ENCODE data around the gene ZNF460. TPM values are rescaled to one million over a fixed set of nuclear protein-coding genes. Genes with fewer than 3 reads are reported as not detected.
"Not testable (repeated sequence)": the region's sequence is repeated elsewhere in the genome, so short reads cannot be mapped to it uniquely, and the experiment has no call there.

ZNF460 gene
- 24.9 and 37.9 TPM in 2 replicates for total RNA-seq (2014; rRNA removed; shearing (Covaris generic); ENCODE audit: low replicate concordance)

- H3K36me3 ChIP-seq: peaks cover 42% of the 10 kb centered on the region
- no peaks in the 10 kb centered on the region for H3K27me3 ChIP-seq
- no peaks in the 10 kb centered on the region; the same call in 1 of the 2 replicates for H3K9me3 ChIP-seq
- H3K4me3 ChIP-seq: peak within 1 kb of the TSS; percentile 78
- DNase-seq: peak; percentile 97
Observed at GRCh38 chr19:57280165-57280961, at the start of gene ZNF460. TSS of gene ZNF460 (plus strand) at chr19:57280485. CDS start at chr19:57280807, 322 bp downstream.

DNA sequence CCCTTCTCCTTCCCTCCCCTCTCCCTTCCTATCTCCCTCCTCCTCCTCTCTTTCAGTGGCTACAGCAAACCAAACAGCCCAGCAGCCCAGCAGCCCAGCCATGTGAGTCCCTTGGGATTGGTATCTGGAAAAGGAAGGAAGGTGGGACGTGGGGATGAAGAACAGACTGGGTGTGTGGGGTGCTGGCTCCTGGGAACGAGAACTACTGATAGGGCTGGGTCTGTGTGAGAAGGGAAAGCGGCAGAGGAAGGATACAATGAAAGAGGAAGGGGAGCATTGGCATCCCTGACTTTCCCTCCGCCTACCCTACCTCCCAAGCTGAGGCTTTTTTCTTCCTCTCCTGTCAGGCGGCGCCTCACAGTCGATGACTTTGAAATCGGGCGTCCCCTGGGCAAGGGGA is 48.6 kb upstream of the ZNF460 start:
- no peak overlapping the region for H3K4me3 ChIP-seq
- no peaks in the 10 kb centered on the region for H3K36me3 ChIP-seq
- DNase-seq: no peak
- no peaks in the 10 kb centered on the region for H3K9me3 ChIP-seq
- no peaks in the 10 kb centered on the region for H3K27me3 ChIP-seq

DNA sequence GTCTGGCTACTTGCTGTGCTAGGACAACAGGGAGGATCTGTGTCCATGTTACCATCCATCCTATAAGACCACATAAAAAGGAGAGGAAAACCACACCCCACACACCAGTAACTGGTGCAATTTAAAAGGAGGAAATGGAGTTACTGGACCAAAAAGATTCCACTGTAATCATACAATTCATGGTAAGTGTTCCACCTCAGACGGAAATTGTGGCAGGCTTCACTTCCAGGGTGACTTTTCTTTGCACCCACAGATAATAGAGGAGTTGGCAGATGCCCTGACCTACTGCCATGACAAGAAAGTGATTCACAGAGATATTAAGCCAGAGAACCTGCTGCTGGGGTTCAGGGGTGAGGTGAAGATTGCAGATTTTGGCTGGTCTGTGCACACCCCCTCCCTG is 47.1 kb upstream of the ZNF460 start:
- Histone ChIP-seq H3K9me3 (no peaks in the 10 kb centered on the region), H3K36me3 (no peaks in the 10 kb centered on the region), H3K4me3 (no peak overlapping the region), H3K27me3 (no peaks in the 10 kb centered on the region)
- no peak for DNase-seq

DNA sequence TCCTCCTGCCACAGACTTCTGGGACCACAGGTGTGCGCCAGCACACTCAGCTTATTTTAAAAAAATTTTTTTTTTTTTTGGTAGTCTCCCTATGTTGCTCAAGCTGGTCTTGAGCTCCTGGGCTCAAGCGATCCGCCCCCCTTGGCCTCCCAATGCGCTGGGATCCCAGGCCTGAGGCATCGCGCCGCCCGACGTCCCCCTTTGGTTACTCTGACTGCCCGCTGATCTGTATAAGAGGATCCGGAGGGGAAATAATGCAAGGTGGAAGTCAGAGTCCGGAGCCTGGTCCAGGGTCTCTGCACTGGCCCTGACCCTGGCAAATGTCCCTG is 40.3 kb upstream of the ZNF460 start:
- DNase-seq: no peak
- H3K4me3 ChIP-seq: peak overlapping the region; percentile 93
- peaks cover 29% of the 10 kb centered on the region for H3K36me3 ChIP-seq
- H3K9me3 ChIP-seq: no peaks in the 10 kb centered on the region
- no peaks in the 10 kb centered on the region for H3K27me3 ChIP-seq

DNA sequence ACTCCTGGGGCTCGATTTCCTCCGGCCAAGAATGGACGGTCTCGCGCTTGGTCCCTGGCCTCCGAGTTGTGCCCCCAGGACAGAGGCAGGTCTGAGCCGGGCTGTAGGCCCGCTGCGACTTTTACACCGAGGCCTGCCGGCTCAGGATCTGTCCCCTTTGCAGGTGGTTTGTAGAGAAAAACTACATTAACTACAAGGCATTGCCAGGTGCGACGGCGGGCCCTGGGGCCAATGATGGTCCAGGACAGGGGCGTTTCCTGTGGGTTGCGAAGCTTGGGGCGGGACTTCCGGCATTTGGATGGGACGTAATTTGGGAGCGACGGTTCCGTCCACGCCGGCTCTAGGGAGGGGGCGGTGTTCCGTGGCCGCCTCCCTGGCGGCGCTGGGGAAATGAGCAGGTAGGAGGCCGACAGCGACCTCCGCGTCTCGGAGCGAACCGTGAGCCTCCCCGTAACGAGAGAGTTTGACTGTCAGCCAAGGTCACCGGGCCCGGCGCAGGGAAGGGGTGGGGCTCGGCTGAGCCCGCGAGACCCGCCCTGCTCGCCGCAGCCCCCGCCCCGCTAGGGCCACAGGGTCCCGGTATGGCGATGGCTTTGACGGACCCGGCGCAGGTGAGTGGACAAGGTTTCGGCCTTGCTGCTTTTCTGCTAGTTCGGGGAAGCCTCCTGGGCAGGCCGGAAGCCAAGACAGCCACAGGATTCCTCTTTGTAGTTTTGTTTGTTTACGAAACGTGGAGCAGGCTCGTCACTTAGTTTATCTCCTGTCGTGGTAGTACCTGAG is 39.8 kb upstream of the ZNF460 start, which contains the start of gene ZNF805:
Gene ZNF805 (plus strand): TSS at position 322 of the 780 bp plus-strand sequence. CDS start 260 bp downstream, at position 582.
- H3K27me3 ChIP-seq: no peaks in the 10 kb centered on the region
- H3K4me3 ChIP-seq: peak within 1 kb of the TSS; percentile 93
- H3K36me3 ChIP-seq: peaks cover 32% of the 10 kb centered on the region
- no peaks in the 10 kb centered on the region for H3K9me3 ChIP-seq
- peak; percentile 95 for DNase-seq

GRCh38 chr19:57241176-57241575 is 39.1 kb upstream of the ZNF460 start:
- H3K36me3 ChIP-seq: peaks cover 37% of the 10 kb centered on the region
- H3K27me3 ChIP-seq: no peaks in the 10 kb centered on the region
- no peaks in the 10 kb centered on the region for H3K9me3 ChIP-seq
- peak overlapping the region; percentile 93 for H3K4me3 ChIP-seq
- no peak for DNase-seq

DNA sequence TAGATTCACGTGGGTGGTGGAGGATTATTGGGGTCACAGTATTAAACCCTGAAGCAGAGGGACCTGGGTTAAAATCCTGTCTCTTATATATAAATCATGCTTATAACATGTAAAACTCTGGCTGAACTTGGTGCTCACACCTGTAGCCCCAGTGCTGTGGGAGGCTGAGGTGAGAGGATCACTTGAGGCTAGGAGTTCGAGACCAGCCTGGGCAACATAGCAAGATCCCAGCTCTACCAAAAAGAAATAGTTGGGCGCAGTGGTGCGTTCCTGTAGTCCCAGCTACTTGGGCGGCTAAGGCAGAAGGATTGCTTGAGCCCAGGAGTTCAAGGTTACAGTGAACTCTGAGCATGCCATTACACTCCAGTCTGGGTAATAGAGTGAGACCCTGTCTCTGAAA is 37.5 kb upstream of the ZNF460 start:
- Histone ChIP-seq H3K36me3 (peaks cover 52% of the 10 kb centered on the region), H3K4me3 (no peak overlapping the region), H3K27me3 (no peaks in the 10 kb centered on the region), H3K9me3 (no peaks in the 10 kb centered on the region)
- no peak for DNase-seq

- no peaks in the 10 kb centered on the region for H3K9me3 ChIP-seq
- H3K4me3 ChIP-seq: no peak overlapping the region
- DNase-seq: no peak
- H3K36me3 ChIP-seq: peaks cover 67% of the 10 kb centered on the region
- H3K27me3 ChIP-seq: no peaks in the 10 kb centered on the region
Observed at GRCh38 chr19:57244513-57244912, 35.8 kb upstream of the ZNF460 start.

DNA sequence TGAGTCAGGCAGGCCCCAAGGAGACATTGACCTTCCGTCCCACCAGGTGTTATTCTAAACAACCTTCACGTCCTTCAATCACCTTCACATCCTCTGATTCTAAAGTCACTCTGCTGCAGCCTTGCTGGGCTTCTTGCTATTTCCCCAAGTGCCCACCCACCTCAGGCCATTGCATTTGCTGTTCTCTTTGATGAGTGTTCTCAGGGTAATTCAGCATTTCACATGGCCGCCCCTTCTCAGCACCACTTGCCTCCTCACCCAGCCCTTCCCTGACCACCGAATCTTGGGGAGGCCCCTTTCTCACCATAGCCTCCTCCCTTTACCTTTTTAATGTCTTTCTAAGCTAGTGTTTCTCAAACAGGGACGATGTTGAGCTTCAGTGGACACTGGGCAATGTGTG is 35.2 kb upstream of the ZNF460 start:
- Histone ChIP-seq H3K36me3 (peaks cover 69% of the 10 kb centered on the region), H3K27me3 (no peaks in the 10 kb centered on the region), H3K4me3 (no peak overlapping the region), H3K9me3 (no peaks in the 10 kb centered on the region)
- DNase-seq: no peak

DNA sequence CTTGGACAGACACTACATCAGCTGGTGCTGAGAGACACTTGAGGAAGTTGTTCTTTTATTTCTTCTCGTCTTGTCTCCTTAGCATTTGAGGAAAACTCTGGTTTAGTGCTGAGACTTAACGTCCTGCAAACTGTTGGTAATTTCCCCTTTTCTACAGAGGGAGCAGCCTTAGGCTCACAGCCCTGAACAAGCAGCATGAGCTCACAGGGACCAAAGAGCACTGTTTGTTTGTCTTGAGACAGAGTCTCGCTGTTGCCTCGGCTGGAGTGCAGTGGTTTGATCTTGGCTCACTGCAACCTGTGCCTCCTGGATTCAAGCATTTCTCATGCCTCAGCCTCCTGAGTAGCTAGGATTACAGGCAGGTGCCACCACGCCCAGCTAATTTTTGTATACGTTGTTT is 34.3 kb upstream of the ZNF460 start:
- Histone ChIP-seq H3K9me3 (no peaks in the 10 kb centered on the region), H3K36me3 (peaks cover 74% of the 10 kb centered on the region)
- no peak for DNase-seq

GRCh38 chr19:57248646-57249045 is 31.6 kb upstream of the ZNF460 start:
- Histone ChIP-seq H3K36me3 (peaks cover 84% of the 10 kb centered on the region), H3K4me3 (no peak overlapping the region), H3K9me3 (no peaks in the 10 kb centered on the region), H3K27me3 (no peaks in the 10 kb centered on the region)
- no peak for DNase-seq

More for the DNA sequence above, 34.3 kb upstream of the ZNF460 start:
- Histone ChIP-seq H3K4me3 (no peak overlapping the region), H3K27me3 (no peaks in the 10 kb centered on the region)

DNA sequence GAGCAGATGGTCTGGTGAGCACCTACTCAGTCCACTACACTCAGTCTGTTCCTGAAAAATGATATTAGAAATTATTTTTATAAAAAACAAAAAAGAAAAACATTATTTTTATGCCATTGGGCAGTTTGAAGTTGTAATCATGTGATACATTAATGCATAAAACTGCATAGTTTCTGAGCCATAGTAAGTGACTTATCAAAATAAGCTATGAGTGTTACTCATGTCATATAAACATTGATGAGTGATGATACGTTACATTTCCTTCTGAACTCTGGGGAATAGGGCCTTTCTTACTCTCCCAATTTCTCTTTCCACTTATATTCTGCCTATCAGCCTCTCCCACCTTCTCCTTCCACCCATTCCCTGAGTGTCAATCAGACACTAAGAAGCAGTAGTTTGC is 31.0 kb upstream of the ZNF460 start:
- Histone ChIP-seq H3K36me3 (peaks cover 87% of the 10 kb centered on the region), H3K4me3 (no peak overlapping the region), H3K27me3 (no peaks in the 10 kb centered on the region), H3K9me3 (no peaks in the 10 kb centered on the region)
- DNase-seq: no peak

DNA sequence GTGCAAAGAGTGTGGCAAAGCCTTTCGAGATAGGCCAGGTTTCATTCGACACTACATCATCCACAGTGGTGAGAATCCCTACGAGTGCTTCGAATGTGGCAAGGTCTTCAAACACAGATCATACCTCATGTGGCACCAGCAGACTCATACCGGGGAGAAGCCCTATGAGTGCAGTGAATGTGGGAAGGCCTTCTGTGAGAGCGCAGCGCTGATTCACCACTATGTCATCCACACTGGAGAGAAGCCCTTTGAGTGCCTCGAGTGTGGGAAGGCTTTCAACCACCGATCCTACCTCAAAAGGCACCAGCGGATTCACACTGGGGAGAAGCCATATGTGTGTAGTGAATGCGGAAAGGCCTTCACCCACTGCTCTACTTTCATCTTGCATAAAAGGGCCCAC is 26.5 kb upstream of the ZNF460 start:
- H3K36me3 ChIP-seq: peaks cover 67% of the 10 kb centered on the region
- H3K9me3 ChIP-seq, H3K27me3 ChIP-seq, H3K4me3 ChIP-seq: not testable (repeated sequence)
- peak; percentile 18 for DNase-seq

DNA sequence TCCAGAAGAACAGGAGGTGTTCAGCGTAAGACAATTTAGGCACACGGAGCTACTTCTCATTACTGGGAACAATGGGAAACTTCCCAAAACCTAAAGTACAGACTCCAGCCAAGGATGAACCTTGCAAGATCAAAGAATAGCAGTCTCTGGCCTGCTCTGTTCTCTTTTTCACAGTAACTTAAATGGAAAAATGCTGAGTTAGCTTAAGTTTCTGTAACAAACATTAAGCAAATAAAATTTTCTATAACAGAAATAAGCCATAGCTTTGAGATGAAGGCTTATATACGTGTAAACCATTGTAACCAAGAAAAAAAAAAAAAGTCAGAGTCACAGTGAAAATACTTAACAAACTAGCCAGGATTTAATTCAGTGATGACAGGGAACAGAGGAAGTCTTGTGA is 18.2 kb upstream of the ZNF460 start:
- no peak overlapping the region for H3K4me3 ChIP-seq
- peaks cover 45% of the 10 kb centered on the region for H3K36me3 ChIP-seq
- H3K27me3 ChIP-seq: no peaks in the 10 kb centered on the region
- no peak for DNase-seq
- H3K9me3 ChIP-seq: no peaks in the 10 kb centered on the region

- Histone ChIP-seq H3K27me3 (no peaks in the 10 kb centered on the region), H3K36me3 (peaks cover 45% of the 10 kb centered on the region), H3K9me3 (no peaks in the 10 kb centered on the region), H3K4me3 (no peak overlapping the region)
- DNase-seq: no peak
Observed at GRCh38 chr19:57263244-57263741, 17.0 kb upstream of the ZNF460 start.

- no peak for DNase-seq
- peaks cover 12% of the 10 kb centered on the region for H3K36me3 ChIP-seq
- H3K9me3 ChIP-seq: no peaks in the 10 kb centered on the region
- H3K4me3 ChIP-seq: no peak overlapping the region
- no peaks in the 10 kb centered on the region for H3K27me3 ChIP-seq
Observed at GRCh38 chr19:57267291-57267690, 13.0 kb upstream of the ZNF460 start.

DNA sequence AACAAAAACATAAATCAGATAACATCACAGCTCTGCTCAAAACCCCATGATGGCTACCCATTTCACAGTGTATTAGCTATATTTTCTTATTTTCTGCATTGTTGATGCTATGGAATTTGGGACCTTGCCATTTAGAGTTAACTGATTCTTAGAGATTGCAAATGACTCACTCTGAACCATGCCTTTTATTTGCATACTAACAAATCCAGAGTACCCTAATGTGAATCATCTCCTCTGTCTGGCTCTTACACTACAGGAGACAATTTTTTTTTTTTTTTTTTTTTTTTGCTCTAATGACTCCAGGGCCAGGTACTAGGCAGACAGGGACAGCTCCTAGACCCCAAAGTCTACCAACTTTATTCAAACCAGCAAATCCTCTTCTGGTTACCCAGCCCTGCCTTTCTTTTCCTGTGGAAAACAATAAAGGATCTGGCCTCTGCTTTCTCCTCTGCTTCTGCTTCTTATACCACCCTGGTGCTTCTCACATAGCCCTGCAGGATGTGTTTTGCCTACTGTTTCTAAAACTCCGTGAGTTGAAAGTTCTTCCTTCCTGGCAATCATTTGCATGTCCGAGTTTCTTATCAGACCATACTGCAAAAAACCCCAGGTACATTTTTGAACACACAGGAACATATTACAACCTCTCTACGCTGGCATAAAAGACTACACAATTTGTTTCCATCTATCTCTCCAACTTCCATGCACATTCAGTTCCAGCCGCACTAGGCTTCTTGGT is 10.6 kb upstream of the ZNF460 start:
- peaks cover 4% of the 10 kb centered on the region for H3K36me3 ChIP-seq
- no peak overlapping the region for H3K4me3 ChIP-seq

More for the DNA sequence above, 10.6 kb upstream of the ZNF460 start:
- no peak for DNase-seq
- Histone ChIP-seq H3K27me3 (no peaks in the 10 kb centered on the region), H3K9me3 (no peaks in the 10 kb centered on the region)

Data from MG63 (cell line).